Cerebellar nuclear complex (tissue), 1 donor: Measurements from ENCODE around the gene LTBP1.

Experiments
- DNase-seq, 2 experiments: peaks; one replicate each; lab custom pipeline; 2025; lab: John Stamatoyannopoulos, UW

Gene LTBP1

GRCh38 chr2:33077311-33077710, 130.6 kb downstream of the LTBP1 start:
- DNase-seq = no peak

GRCh38 chr2:33077844-33078243, 131.1 kb downstream of the LTBP1 start:
- DNase-seq = no peak

- no peak for DNase-seq
Measured at GRCh38 chr2:33081691-33082090, 134.9 kb downstream of the LTBP1 start.

GRCh38 chr2:33083699-33084387, 137.1 kb downstream of the LTBP1 start:
- DNase-seq = no peak

- DNase-seq = no peak
Measured at GRCh38 chr2:33084433-33084832, 137.7 kb downstream of the LTBP1 start.

GRCh38 chr2:33085646-33086045, 138.9 kb downstream of the LTBP1 start:
- DNase-seq = no peak

GRCh38 chr2:33086400-33087015, 139.8 kb downstream of the LTBP1 start:
- no peak for DNase-seq

- DNase-seq = no peak
Measured at GRCh38 chr2:33090553-33091134, 143.9 kb downstream of the LTBP1 start.

- DNase-seq = no peak
Measured at GRCh38 chr2:33091541-33092123, 144.9 kb downstream of the LTBP1 start.

GRCh38 chr2:33093283-33093993, 146.7 kb downstream of the LTBP1 start:
- no peak for DNase-seq

GRCh38 chr2:33094303-33094702, 147.6 kb downstream of the LTBP1 start:
- no peak for DNase-seq

GRCh38 chr2:33099989-33100388, 153.2 kb downstream of the LTBP1 start:
- DNase-seq = no peak

GRCh38 chr2:33100921-33101320, 154.2 kb downstream of the LTBP1 start:
- DNase-seq = no peak

- DNase-seq = no peak
Measured at GRCh38 chr2:33104052-33104623, 157.4 kb downstream of the LTBP1 start.

- no peak for DNase-seq
Measured at GRCh38 chr2:33104726-33105125, 158.0 kb downstream of the LTBP1 start.

GRCh38 chr2:33106115-33106514, 159.4 kb downstream of the LTBP1 start:
- DNase-seq = no peak

- DNase-seq = no peak
Measured at GRCh38 chr2:33107690-33108482, 161.1 kb downstream of the LTBP1 start.

- DNase-seq = no peak
Measured at GRCh38 chr2:33108483-33109443, 162.0 kb downstream of the LTBP1 start.

GRCh38 chr2:33110461-33110860, 163.7 kb downstream of the LTBP1 start:
- DNase-seq = no peak

GRCh38 chr2:33111002-33111446, 164.3 kb downstream of the LTBP1 start:
- DNase-seq = no peak
